GM19035 (cell line): ENCODE data around the gene EEFSEC.

Source experiments
- ATAC-seq: cut with Tn5 transposase; IDR thresholded peaks from one replicate; pipeline ENCODE4 v1.9.1; 2021; ENCODE audit not compliant: unreplicated experiment

The EEFSEC gene

DNA sequence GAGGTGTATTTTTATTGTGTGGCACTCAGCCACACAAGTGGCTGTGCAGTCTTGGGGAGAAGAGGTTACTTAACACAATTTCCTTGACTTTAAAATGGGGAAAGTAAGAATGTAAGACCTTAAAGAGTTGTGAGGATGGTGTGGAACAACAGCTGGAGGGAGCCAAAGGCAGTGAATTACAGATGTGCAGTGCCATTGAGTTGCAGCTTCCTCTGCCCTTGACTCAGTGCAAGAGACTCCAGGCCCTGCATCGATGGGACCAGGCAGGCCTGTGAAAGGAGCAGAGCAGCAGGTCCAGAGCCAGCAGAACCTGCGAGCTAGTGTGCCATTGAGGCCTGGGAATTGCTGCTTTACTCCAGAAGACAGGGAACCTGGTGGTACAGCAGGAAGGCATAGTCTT, 27.2 kb downstream of the EEFSEC start:
- no peak for ATAC-seq

DNA sequence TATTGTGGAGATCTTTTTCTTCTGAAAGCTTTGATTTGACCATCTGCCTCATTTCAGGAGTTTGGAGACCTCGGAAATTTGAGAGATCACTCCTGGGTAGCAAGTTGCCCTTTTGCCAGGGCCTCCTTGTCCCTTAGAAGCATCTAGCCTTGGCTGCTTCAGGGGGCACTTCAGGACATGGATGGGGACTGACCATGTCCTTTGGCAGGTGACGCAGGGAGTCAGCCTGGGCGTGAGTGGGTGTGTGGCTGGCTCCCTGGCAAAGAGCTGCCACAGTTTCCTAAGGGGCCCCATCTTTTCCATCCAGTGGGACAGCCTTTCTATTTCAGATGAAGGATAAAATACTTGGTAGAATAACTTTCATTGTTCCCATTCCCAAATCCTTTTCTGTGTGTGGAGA, 27.6 kb downstream of the EEFSEC start:
- ATAC-seq, result no peak

DNA sequence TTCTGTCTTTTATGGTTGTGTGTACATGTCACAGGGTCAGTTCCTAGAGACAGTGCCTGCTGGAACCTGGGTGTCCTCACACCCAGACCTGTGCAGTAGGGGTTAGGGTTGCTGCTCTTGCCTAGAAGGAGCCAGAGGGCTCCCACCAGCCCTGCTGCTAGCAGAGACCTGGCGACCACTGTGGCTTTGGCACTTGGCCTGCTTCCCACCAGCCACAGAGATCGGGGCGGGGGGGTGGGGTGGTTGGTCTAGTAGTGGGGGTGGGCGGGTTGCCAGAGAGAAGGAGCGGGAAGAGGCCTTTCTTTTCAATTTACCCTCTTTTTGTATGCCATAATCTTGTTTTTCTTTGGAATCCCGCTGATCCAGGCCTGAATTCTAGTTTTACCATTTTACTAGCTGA, 29.4 kb downstream of the EEFSEC start:
- ATAC-seq, result no peak

DNA sequence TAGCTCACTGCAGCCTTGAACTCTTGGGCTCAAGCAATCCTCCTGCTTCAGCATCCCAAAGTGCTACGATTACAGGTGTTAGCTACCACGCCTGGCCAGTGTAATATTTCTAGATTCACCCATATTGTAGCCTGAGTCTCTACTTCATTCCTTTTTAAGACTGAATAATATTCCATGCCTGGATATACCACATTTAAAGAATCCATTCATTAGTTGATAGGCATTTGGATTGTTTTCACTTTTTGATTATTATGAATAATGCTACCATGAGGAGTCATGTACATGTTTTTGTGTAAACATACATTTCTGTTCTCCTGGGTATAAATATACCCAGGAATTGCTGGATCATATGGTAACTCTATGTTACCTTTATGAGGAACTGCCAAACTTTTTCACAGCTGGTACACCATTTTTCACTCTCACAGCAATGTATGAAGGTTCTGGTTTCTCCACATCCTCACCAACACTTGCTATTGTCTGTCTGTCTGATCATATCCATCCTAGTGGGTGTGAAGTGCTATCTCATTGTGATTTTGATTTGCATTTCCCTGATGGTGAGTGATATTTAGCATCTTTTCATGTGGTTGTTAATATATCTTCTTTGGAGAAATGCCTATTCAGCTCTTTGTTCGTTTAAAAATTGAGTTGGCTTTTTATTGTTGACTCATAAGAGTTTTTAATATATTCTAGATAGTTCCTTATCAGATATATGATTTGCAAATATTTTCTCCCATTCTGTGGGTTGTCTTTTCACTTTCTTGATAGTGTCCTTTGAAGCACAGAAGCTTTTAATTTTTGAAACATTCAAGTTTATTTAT, 32.6 kb downstream of the EEFSEC start:
- ATAC-seq, result no peak

DNA sequence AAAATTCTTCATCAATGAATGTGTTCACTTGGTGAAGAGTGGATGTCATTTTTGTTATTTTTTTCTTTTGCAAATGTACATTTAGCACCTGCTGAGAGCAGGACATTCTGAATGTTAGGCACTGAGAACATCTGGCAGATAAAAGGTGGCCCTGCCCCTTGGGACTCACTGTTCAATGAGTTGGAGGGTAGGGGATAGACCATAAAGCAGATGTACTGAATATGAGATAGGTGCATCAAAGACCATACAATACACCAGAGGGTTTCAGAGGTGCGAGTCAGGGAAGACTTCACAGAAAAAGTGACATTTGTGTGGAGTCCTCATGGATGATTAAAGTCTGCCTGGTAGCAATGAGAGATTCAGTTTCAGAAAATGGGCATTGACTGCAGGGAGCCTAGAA, 34.2 kb downstream of the EEFSEC start:
- no peak for ATAC-seq

DNA sequence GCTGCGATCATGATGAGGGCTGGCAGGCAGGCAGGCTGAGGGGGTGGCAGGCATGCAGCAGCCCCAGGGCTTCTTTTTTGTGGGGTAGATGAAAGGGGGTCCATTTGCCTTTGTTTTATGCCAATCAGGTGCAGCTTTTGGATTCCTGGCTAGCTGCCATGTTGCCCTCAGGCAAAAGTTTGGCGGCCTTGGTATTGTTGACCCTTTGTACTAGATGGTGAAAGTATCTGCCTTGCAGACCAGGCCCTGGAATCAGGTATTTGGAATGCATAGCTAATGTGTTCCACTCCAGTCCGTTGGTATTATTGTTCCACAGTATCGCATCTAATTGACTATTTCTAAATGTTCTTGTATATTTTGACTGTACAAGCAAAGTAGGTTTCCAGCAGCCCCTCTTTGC, 35.0 kb downstream of the EEFSEC start:
- ATAC-seq, result no peak

DNA sequence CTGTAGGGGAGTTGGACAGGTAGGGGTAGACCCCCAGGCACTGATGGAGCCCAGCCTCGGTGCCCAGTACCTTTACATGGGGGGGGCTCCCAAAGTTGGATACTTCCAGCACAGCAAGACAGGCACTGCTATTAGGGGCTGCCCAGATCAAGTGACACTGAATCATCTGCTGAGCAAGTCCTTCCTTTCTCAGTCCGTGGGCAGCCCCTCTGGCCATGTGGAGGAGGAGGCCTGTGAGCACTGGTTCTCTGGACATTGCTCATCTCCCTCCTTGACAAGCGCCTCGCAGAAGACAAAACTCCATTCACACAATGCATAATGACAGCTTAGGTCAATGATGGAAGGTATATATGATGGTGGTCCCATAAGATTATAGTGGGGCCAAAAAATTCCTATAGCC, 35.7 kb downstream of the EEFSEC start:
- ATAC-seq, result no peak

DNA sequence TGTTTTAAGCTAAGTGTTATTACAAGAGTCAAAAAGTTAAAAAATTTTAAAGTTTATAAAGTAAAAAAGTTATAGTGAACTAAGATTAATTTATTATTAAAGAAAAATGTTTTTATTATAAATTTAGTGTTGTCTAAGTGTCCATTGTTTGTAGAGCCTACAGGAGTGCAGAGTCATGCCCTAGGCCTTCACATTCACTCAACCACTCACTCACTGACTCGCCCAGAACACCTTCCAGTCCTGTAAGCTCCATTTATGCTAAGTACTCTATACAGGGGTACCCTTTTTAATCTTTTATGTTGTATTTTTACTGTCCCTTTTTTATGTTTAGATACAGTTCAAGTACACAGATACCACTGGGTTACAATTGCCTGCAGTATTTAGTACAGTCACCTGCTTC, 37.2 kb downstream of the EEFSEC start:
- ATAC-seq, result no peak

DNA sequence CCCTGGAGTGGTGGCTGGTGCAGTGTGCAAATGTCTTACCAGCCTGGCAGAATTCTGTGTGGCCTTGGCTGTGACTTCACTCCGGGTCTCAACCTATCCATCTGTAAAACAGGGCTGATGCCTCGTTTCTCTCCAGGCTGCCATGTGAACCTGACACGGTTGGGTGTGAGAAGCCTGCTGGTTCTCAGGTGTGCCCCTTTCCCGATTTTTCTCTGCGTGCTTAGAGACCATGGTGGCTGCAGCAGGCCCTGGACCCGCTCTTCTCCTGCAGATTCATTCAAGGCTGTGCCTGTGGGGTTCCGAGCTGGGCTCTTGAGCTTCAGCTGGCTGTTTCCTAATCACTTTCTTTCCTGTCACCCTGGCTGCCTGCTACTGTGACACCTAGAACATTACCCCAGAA, 38.9 kb downstream of the EEFSEC start:
- no peak for ATAC-seq

DNA sequence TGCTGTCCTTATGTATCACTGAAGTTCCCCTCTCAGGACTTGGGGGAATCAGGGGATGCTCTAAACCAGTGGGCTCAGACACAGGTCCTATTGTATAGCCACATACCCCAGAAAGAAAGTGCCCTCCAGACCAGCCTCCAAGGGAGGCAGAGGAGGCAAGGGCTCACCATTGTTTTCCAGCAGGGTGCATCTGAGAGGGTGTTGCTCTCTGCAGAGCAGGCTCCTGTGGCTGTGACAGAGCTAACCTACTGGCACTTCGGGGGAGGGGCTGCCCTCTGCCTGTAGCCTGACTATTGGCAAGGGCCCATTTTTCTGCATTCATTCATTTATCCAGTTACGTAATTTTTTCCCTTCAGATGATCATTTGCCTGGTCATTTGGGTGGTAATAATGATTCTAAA, 39.9 kb downstream of the EEFSEC start:
- ATAC-seq, result no peak

DNA sequence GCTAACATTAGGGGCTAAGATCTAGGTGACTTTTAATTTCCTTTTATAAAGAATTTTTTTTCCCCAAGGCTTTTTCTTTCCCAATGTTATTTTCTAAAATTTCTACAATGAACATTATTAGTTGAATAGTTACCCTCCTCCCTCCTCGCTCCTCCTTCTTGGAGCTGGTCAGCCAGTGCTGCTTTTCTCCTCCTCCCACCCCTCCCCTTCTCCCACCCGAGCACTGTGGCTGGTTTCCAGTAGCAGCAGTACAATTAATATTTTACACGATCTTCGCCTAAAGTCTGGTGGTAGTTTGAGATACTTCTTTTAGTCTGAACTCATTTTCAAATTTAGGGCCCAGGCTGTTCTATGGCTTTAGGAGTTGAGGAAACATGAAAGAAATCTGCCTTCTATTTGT, 41.6 kb downstream of the EEFSEC start:
- ATAC-seq, result no peak

DNA sequence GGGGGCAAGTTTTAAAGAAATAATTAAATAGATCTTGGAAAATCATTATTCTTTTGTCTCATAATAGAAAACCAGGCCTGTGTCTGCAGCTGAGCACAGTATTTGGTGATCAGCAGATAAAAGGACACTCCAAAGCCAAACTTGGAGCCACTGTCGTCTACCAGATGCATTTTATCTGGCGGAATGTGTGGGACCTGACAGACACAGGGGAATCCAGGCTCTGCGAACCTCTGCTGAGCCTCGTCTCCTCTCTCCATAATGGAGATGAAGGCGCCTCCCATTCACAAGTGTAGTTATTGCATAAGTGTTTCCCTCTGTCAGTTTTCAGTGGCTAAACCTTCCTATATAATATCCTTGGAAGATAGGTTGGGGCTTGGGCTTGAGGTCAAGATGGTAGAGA, 42.1 kb downstream of the EEFSEC start:
- ATAC-seq, result no peak

DNA sequence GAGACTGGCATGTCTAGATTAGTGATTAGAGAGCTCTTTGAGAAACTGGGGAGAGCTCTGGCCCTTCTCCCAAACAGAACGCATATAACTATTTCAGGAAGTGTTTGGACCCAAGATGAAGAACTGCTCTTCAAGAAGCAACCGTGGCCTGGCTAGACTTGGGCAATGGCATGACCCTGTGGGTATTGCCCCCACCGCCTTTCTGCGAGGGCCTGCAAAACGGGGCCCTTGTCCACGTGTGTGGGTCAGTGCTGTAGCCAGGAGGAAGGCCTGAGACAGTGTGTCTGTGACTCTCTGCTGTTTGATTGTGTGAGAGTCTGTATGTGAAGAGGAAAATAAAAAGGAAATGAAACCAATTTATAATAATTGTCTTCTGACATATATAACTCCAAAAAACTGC, 42.5 kb downstream of the EEFSEC start:
- no peak for ATAC-seq

DNA sequence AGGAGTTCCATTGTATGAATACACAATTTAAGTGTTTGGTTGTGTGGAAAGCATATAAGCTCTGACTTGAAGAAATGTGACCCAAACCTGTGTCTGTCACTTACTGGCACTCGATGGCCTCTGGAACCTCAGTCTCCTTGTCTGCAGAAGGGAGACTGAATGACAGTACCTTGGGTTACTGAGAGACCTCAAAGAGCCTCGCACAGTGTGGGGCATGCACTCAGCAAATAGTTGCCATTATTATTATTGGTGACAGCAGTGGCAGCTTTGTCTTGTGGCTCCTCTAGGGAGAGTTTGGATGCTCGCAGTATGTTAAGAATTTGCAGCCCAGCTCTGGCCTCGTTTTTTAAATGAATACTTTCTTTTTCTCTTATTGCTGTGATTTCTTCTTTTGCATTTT, 43.4 kb downstream of the EEFSEC start:
- ATAC-seq, result no peak

DNA sequence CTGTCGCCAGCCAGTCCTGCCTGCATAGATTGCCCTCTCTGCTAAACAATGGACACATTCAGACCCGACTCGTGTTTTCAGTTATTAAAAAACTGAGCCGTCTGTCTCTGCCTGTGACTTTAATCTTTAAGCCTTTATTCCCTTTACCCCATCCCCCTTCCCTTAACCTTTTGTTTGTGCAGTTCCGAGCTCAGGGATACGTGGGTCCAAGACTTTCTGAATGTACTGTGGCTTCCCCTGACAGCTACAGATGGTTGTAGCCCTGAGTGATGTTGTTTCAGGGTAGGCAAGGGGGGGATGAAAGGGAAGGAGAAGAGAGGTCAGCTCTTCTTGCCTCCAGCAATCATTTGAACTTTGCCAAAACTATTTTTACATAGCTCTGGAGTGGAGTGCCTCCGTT, 44.6 kb downstream of the EEFSEC start:
- ATAC-seq, result no peak

DNA sequence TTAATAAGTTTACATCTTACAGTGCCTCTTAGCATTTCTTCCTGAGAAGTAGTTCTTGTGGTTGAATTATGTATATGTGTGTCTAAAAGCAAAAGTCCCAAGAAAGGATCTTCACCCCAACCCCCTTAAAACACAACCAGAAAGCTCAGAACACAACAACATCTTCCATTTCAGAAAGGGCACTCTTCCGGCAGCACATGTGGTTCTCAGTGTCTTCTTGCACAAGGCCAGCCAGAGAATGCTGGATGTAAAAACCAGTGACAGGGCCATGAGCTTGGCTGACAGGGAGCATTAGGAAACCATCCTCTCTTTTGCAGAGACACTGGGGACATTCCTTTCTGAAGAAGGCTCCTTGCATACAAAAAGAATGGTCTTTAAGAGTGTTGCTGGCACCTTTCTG, 45.0 kb downstream of the EEFSEC start:
- ATAC-seq, result no peak

DNA sequence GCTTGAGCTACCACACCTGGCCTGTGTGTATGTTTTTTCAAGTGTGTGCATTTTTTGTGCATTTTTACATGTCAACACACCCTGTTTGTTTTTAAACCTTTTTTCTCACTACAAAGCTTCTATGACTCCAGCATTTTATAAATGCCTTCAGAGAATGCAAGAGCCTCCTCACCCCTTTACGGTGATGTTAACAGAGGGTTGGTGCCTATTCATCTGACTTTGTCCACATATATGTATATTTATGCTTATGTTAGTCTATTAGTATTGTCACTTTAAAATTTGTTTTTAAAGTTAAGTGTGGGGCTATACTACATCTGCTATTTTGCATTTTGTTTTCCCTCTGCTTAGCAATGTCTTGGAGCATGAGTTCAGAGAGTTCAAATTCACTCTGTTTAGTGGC, 45.8 kb downstream of the EEFSEC start:
- no peak for ATAC-seq

DNA sequence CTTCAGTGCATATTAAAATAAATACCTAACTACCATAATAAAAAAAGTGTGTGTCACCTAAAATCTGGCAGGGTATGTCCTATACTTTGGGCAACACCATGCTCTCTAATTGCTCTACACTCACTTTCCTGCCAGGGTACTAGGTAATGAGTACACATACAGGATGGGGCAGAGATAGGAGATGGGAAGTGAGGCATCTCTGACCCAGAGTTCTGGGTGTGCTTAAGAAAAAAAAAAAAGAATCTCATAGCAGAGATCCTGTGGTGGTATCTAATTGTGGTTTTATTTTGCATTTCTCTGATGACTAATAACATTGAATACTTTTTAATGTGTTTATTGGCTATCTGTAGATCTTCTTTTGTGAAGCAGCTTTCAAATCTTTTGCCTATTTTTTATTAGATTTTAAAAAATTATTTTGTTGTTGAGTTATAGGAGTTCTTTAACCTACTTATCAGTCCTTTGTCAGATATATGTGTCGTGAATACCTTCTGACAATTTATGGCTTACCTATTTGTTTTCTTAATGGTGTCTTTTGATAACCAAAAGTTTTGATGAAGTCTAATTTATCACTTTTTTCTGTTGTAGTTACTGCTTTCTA, 48.0 kb downstream of the EEFSEC start:
- no peak for ATAC-seq

DNA sequence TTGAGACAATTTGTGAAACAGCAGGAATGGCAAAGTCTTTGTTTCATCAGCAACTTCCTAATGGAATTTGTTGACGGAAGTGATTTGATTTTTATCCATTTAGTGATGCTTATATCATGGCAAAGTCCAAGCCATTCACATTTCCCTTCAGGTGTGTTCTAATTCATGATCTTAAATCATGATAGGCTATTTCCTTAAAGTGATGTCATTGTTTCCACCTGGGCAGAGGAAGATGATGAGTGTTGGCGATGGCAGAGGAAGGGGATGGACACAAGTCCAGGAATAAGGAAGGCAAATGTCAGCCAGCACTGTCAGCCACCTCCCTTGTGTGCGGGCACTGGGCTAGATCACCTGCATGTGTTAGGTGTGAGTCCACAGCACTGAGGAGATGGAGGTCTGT, 49.9 kb downstream of the EEFSEC start:
- no peak for ATAC-seq

DNA sequence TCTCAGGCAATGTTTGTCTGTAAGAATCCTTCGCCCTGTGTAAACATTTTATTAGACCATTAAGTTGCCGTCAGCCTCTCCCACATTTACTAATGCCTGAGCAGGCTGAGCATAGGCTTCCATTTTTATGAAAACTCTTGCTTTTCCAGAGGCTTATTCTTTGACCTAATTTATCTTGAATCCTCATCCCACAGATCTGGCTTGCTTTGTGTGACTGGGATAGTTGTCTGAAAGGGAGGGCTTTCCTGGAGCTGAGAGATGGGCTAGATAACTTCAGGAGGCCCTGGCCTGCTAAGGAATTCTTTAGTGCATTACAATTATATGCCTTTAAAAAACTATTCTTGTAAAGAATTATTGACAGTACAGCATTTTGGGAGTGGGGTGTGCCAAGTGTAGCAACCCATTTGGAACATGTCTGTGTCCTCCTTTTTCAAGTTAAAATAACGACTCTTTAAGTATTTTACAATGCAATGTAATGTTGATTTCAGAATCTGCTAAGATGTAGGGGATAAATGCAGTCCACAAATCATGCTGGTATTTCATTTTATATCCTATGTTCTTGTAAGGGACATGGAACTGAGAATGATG, 52.4 kb downstream of the EEFSEC start:
- no peak for ATAC-seq

DNA sequence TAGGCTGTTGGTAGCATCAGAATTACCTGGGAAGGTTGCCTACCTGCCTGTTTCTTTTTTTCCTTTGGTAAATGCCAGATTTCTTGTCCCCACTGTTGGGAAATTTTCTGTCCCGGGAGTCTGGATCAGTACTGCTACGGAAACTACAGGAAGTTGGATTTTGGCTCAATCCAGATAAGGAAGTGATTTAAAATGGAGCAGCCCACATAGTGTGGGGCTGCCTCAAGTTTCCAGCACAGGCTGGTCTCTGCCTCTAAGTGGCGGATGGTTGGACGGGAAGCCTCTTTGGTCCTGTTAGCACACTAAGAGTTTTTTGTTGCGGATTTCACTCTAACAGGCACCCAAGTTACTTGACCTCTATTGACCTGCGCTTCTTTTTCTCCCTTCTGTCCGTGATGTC, 54.7 kb downstream of the EEFSEC start:
- ATAC-seq, result no peak

DNA sequence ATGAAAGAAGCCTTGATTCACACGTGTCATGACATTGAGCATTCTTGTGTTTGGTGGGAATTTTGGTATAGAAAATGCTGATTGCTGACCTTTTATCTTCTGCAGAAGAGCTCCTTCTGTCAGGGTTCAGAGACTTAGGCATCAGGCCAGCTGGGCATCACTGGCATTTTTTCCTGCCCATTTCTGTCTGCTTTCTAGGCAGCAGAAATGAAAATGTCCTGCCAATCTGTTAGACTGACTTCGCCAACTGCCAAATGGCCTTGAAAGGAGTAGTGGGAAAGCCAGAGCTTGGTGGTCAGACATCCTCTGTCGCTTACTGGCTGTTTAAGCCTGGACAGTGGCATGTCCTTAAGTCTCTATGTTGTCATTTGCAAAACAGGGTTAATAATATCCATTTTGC, 57.4 kb downstream of the EEFSEC start:
- no peak for ATAC-seq

DNA sequence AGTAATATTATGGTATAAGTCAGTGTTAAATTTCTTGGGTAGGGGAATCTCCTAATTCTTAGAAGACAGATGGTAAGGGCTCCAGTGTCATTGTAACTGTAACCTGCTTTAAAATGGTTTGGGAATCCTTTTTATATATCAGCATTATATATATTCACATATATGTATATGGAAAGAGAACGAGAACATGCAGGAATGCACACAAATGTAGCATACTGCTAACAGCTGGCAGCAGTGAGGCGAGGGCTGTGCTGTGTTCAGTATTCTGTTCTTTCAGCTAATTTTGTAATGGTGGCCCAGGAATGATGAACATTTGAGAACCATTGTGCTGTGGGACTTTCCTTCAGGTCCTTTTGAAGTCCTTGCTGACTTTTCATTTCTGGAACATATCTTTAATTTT, 60.8 kb downstream of the EEFSEC start:
- no peak for ATAC-seq
